IPS-11a (cell line): Measurements from ENCODE around the gene DUS3L.

ENCODE experiments used
- H3K4me3 ChIP-seq: one replicate; pipeline ENCODE4 v1.5.1; 2013; ENCODE audit warnings: low read depth, low read length, control low read depth

DUS3L gene

GRCh38 chr19:5790559-5791520 lies at the start of gene DUS3L:
Gene DUS3L (minus strand): TSS chr19:5791163. CDS start chr19:5791141, 22 bp downstream.
- peak within 1 kb of the TSS; percentile 79 for H3K4me3 ChIP-seq

GRCh38 chr19:5839065-5840017 lies 48.4 kb upstream of the DUS3L start, which contains the start of gene FUT6:
Gene FUT6 (minus strand): TSS chr19:5839702. CDS start chr19:5832567, 7,135 bp downstream.
- no peak within 1 kb of the TSS for H3K4me3 ChIP-seq

- no peak overlapping the region for H3K4me3 ChIP-seq
Observed at GRCh38 chr19:5838353-5839064, 47.5 kb upstream of the DUS3L start.

- no peak overlapping the region for H3K4me3 ChIP-seq
Observed at GRCh38 chr19:5837761-5838352, 46.9 kb upstream of the DUS3L start.

- no peak overlapping the region for H3K4me3 ChIP-seq
Observed at GRCh38 chr19:5832527-5833216, 41.7 kb upstream of the DUS3L start.

GRCh38 chr19:5832061-5832460 lies 41.1 kb upstream of the DUS3L start:
- no peak overlapping the region for H3K4me3 ChIP-seq

- no peak overlapping the region for H3K4me3 ChIP-seq
Observed at GRCh38 chr19:5831159-5831558, 40.2 kb upstream of the DUS3L start.

- H3K4me3 ChIP-seq, result no peak overlapping the region
Observed at GRCh38 chr19:5829567-5830310, 38.8 kb upstream of the DUS3L start.

- H3K4me3 ChIP-seq, result peak overlapping the region; percentile 64
Observed at GRCh38 chr19:5828661-5829566, 38.0 kb upstream of the DUS3L start.

- peak overlapping the region; percentile 64 for H3K4me3 ChIP-seq
Observed at GRCh38 chr19:5827891-5828660, 37.1 kb upstream of the DUS3L start.

- peak overlapping the region; percentile 64 for H3K4me3 ChIP-seq
Observed at GRCh38 chr19:5827342-5827890, 36.5 kb upstream of the DUS3L start.

- peak overlapping the region; percentile 64 for H3K4me3 ChIP-seq
Observed at GRCh38 chr19:5826531-5827341, 35.8 kb upstream of the DUS3L start.

GRCh38 chr19:5825178-5825577 lies 34.2 kb upstream of the DUS3L start:
- no peak overlapping the region for H3K4me3 ChIP-seq

GRCh38 chr19:5824751-5825150 lies 33.8 kb upstream of the DUS3L start:
- no peak overlapping the region for H3K4me3 ChIP-seq

- no peak overlapping the region for H3K4me3 ChIP-seq
Observed at GRCh38 chr19:5823579-5824281, 32.8 kb upstream of the DUS3L start.
